Measurements from ENCODE around the gene SLC13A3.

Gene SLC13A3

DNA sequence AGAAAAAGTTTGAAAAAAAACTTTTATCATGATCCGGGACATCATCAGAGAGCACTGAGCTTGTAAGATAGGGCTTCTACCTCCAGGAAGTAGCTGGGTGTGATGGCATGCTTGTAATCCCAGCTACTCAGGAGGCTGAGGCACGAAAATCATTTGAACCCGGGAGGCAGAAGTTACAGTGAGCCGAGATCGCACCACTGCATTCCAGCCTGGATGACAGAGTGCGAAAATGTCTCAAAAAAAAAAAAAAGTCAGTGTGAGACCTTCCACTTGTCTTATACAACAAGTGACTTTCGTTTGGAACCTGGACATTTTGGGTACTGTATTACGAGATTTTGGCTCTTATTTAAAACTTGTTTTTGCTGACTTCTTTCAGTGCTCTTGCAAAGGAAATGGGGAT lies 5.9 kb upstream of the SLC13A3 start:
- no peak for DNase-seq (ENCODE audit: low read depth in 3 of 3, low spot score in 1 of 3)

DNA sequence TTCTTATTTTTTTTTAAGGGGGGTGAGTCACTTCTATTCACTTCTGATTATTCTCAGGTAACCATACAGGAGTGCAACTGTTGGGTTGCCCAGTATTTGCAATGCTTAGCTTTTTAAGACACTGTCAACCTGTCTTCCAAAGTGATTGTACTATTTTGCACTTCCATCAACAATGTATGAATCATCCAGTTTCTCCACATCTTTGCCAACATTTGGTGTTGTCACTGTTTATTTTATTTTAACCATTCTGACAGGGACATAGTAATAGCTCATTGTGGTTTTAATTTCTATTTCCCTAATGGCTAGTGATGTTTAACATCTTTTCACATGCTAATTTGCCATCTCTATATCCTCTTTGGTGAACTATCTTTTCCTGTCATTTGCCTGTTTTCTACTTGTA lies 1.4 kb upstream of the SLC13A3 start:
- no peak for DNase-seq (ENCODE audit: low read depth in 3 of 3, low spot score in 1 of 3)

DNA sequence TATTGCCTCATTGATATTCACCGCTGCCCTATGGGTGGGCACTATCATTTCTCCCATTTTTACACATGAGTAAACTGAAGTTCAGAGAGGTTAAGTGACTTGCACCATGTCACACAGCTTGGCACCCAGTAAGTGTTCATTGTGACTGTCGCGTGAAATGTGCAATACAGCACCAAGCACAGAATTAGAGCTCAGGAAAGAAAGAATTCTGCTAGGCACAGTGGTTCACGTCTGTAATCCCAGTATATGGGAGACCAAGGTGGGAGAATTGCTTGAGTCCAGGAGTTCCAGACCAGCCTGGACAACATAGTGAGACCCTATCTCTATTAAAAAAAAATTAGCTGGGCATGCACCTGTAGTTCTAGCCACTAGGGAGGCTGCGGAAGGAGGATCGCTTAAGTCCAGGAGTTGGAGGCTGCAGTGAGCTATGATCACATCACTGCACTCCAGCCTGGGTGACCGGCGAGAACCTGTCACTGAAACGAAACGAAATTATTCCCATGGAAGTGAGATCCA lies 626 bp downstream of the SLC13A3 start:
- DNase-seq (ENCODE audit: low read depth in 3 of 3, low spot score in 1 of 3): no peak

DNA sequence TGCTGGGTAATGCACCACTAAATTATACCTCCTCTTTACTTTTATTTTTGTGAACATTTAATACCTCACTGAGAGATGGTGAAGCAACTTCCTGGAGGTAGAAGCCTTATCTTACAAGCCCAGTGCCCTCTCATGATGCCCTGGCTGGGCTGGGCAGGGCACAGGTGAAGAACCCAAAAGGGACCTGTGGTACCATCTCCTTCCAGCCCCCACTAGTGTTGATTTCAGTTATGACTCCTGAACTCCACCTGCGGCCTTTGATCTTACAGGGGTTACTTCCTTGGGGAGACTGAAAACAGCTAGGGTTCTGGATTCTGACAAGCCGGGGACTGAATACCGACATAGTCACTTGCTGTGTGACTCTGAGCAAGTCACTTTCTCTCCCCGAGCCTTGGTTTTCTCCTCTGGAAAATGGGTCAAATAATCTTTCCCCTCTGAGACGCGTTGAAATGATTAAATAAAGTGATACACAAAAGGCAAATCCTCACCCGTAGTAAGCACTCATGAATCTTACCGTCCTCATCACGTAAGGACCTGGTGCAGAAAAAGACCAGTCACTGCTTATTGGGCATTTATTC lies 1.2 kb downstream of the SLC13A3 start:
- no peak for DNase-seq (ENCODE audit: low read depth in 3 of 3, low spot score in 1 of 3)

DNA sequence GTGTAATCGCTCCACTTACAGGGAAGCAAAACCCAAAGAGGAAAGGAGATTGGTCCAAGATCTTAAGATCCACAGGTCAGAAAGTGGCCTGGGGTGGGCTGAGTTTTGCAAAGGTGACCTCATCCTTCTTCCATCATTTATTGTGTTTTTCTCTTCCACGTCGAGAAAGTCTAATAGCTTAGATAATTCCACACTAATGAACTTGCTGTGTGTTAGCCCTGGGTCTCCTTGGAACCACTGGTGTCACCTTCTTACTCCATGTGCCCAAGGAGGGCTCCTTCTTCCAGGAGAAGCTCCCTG lies 1.7 kb downstream of the SLC13A3 start:
- DNase-seq (ENCODE audit: low read depth in 3 of 3, low spot score in 1 of 3): no peak

DNA sequence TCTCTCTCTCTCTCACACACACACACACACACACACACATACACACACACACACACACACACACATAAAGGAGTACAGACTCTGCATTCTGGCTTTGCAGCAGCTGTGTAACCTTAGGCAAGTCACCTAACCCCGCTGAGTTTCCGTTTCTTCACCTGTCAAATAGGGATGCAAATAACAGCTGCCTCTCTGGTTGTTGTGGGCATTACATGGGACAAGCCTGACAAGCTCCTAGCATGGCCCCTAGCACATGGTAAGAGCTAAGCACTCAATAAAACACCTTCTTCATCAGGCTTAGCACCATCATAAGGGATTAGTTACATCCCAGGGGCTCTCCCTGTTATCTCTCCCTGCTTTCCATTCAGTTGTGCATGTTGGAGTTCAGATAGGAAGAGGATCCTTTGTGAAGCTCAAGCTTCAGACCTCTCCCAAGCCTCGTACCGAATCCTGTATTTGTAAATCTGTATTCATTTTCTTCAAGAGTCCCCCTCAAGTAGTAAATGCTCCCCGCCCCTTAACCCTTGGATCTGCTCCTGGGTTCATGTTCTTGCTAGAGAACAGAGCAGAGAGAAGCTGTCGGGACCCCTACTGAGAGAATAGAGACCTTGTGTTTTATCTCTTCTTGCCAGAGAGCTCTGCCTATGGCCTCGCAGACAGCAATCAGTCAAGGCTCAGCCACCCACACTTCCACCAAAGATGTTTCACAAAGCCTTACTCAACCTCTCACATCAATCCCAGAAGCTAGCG lies 2.2 kb downstream of the SLC13A3 start:
- DNase-seq (ENCODE audit: low read depth in 3 of 3, low spot score in 1 of 3): no peak

DNA sequence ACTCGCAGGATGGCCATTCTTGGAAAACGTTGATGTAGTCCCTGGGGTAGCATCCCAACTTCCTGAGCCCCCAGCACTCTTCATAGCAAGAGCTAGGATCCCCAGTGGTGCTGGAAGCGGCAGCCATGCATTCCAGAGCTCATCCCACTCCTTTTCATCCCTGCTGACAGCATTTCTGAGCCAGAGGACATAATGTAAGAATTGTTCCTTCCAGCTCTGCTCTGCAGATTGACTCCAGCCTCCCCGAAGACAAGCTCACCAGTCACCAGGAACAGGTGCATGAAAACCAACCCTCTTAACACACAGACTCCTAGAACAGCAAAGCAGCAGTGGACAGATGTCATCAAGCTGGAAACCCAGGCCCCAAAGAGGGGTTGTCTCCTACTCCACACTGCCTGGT lies 3.8 kb downstream of the SLC13A3 start:
- no peak for DNase-seq (ENCODE audit: low read depth in 3 of 3, low spot score in 1 of 3)

DNA sequence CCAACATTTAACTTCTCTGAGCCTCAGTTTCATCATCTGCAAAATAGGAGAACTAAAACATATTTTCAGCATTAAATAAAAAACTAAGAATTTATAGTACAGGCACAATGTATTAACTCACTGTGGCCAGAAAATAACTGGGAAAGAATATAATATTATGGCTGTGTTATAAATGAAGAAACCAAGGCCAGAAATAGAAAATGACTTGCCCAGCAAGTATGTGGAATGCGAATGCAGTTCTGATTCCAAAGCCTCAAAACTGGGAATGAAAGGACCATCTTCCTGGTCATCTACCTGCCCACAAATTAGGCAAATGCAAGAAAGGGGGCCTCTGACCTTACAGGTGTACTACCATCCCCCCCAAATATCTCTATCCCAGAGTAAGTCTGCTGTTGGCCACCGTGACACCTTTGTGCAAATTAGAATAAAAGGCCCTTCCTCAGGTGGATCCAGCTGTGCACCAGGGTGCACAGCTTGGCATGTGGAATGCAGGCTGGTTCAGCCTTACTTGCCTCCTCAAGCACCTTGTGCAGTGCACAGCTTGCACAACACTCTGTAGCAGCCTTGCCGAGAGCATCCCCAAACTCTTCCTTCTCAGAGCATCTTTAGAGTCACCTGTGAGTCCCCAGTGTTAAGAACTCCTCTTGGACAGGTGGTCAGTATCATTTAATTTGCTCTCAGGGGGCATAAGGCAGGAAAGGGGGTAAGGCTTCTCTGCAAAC lies 4.4 kb downstream of the SLC13A3 start:
- no peak for DNase-seq (ENCODE audit: low read depth in 3 of 3, low spot score in 1 of 3)

DNA sequence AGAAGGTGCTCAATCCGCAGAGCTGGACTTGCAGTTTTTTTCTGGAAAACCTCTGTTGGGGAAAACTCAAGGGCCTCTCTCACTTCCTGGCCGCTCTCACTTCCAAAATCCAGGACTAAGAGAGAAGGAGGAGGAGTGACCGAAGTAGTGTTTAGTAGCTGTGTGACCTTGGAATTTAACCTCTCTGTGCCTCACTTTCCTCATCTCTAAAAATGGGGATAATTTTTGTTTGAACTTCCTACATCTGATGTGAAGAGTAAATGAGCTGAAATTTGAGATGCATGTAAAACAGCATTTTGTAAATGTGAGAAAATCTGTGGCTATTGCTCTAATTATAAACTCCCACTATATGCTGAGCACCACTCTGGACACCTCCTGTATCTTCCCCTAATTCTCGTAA lies 5.1 kb downstream of the SLC13A3 start:
- no peak for DNase-seq (ENCODE audit: low read depth in 3 of 3, low spot score in 1 of 3)

DNA sequence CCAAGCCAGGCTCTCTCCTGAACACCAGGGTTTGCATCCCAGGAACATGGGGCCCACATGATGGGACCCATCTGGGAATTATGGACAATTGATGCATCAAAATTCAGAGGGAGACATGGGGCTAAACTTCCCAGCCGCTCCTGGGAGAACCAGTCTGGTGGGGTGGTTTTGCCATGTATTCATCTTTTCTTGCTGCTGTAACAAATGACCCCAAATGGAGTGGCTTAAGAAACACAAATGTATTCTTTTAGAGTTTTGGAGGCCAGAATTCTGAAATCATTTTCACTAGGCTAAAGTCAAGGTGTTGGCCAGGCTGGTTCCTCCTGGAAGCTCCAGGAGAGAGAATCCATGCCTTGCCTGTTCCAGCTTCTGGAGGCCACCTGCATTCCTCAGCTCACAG lies 6.5 kb downstream of the SLC13A3 start:
- no peak for DNase-seq (ENCODE audit: low read depth in 3 of 3, low spot score in 1 of 3)

DNA sequence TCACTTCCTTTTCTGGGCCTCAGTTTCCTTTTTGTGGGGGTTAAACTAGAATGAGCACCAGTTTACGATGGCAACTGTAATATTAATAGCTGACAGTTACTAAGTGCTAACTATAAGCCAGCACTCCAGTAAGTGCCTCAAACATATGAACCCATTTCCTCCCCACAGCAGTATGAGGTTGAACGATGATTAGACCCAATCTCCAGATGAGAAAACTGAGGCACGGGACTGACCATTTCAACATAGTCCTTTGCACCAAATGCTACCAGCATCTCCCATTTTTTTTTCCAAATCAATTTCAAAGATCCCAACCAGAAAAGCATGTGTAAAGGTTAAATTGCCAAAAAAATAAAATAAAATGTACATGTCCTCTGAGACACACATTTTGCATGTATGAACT lies 7.1 kb downstream of the SLC13A3 start:
- DNase-seq (ENCODE audit: low read depth in 3 of 3, low spot score in 1 of 3): no peak

DNA sequence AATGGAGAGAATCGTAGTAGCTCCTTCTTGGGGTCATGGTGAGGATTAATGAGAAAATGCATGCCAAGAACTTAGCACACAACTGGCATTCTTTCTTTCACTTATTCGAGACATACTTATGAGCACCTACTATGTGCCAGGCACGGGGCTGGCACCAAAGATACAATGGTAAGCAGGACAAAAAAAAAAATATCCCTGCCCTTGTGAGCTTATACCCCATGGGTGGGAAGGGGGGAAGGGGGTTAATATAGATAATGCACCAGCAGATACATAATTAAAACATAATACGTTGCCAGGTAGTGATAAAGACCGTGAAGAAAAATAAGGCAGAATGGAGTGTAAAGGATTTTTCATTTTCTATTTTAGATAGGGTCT lies 8.3 kb downstream of the SLC13A3 start:
- no peak for DNase-seq (ENCODE audit: low read depth in 3 of 3, low spot score in 1 of 3)

DNA sequence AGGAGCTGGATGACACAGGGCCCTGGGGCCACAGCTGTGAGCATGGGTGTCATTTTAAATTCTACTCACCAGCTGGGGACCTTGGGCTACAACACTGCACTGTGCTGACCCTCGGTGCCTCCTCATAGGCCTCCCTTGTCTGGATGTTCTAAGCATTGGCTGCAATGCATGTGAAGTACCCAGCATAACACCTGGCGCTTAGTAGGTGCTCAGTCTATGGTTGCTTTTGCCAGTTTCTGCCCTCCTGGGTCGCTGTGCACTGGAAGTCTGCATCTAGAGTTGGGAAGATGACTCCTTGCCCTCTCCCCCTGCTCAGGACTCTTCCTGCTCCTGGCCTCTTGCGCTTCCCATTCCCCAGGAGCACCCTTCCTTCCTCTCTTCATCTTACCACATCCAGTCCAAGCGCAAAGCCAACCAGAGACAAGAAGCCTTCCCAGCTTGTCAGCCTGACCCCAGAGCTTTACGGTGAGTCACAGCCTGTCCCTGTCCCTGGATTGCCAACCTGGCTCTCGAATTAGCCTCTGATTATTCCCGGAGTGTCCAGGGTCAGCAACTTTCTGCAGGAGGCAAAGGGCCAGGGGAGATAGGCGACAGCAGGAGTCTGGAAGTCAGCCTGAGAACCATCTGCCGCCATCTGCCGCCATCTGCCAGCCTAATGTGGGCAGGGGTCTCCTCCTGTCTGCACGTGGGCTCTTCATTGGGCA lies 8.8 kb downstream of the SLC13A3 start:
- DNase-seq (ENCODE audit: low read depth in 3 of 3, low spot score in 1 of 3): no peak

DNA sequence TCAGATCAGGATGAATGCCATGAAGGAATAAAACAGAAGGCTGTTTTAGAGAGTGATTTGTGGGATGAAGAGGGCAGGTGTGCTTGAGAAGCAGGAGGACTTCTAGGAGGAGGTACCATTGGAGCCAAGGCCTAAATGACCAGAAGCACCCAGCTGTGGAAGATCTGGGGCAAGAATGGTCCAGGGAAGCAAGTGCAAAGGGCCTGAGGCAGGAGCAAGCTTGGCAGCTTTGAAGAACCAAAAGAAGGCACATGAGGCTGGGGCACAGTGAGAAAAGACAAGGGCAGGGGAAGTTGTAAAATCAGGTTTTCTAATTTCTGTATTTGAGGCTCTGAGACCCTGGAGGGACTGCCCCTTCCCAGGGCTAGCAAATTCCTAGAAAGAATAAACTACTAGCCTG lies 9.8 kb downstream of the SLC13A3 start:
- DNase-seq (ENCODE audit: low read depth in 3 of 3, low spot score in 1 of 3): no peak

DNA sequence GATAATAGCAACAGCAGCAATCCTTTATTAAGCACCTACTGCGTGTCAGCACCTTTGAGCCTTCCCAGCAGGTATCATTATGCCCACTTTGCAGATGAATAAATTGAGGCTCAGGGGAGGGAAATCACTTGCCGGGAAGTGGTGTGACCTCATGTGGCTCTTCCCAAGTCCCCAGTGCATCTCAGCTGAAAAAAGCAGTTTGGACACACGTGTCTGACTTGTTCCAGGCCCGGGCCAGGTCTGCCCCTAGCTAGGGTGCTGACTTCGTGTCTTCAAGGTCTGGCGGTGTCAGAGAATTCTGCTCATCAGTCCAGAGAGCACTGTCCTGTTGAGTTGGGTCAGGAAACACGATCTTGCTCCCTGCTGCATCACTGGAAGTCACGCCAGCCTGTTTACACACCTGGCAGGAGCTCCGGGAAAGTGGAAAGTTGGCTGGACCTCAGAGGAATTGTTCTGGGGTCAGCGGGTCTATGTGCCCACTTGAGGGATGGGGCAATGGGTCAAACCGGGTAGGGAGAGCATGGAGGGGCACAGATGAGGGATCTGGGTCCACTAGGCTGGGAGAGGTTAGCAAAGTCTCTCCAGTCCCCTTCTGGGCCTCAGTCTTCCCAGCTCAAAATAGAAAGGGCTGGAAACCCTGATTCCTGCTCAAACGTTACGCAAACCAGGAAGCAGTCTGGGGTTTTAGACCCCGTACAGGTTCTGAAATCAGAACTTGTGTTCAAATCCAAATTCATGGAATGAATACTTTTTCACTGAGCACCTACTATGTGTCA lies 10.5 kb downstream of the SLC13A3 start:
- no peak for DNase-seq (ENCODE audit: low read depth in 3 of 3, low spot score in 1 of 3)

DNA sequence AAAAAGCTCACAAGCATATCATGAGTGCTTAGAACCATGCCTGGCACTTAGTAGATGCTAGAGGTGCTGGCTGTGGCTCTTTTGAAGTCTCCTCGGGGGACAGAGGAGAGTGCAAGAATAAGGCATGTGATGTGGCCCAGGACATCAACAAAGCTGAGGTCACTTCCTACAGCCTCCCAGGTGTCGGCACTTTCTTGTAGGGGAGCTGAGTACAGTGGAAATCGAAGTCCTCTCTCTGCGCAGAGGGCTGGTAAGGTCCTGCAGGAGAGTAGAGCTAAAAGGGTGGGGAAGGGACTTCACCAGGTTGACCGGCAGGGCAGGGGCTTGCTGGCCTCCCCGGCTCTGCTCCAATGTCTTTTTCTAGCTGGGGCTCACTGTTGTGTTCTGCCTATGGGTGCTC lies 11.2 kb downstream of the SLC13A3 start:
- no peak for DNase-seq (ENCODE audit: low read depth in 3 of 3, low spot score in 1 of 3)

DNA sequence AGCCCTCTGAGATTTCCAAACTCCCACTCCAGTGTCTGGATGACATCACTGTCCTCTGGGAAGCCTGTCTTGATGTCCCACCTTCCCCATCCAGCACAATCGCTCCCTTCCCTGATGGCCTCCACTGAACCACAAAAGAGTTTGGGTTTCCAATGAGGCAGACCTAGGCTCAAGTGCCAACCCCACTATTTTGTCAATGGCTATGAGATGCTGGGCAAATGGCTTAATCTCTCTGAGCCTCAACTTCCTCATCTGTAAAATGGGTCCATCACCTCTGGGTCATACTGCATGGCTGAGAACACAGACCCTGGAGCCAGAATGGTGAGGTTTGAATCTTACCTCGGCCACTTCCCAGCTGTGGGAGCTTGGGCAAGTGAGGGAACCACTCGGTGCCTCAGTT lies 11.7 kb downstream of the SLC13A3 start:
- no peak for DNase-seq (ENCODE audit: low read depth in 3 of 3, low spot score in 1 of 3)

DNA sequence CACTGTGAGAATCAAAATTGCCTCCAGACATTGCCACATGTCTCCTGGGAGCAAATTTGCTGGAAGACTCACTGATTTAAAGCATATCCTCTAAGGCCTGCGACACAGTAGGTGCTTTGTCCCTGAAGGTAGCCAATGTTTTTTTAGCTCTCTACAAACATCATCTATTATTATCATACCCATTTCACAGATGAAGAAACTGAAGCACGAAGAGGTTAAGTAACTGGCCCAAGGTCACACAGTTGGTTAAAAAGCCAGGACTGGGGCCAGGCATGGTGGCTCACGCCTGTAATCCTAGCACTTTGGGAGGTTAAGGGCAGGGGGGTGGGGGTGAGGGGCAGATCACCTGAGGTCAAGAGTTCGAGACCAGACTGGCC lies 12.4 kb downstream of the SLC13A3 start:
- DNase-seq (ENCODE audit: low read depth in 3 of 3, low spot score in 1 of 3): no peak

DNA sequence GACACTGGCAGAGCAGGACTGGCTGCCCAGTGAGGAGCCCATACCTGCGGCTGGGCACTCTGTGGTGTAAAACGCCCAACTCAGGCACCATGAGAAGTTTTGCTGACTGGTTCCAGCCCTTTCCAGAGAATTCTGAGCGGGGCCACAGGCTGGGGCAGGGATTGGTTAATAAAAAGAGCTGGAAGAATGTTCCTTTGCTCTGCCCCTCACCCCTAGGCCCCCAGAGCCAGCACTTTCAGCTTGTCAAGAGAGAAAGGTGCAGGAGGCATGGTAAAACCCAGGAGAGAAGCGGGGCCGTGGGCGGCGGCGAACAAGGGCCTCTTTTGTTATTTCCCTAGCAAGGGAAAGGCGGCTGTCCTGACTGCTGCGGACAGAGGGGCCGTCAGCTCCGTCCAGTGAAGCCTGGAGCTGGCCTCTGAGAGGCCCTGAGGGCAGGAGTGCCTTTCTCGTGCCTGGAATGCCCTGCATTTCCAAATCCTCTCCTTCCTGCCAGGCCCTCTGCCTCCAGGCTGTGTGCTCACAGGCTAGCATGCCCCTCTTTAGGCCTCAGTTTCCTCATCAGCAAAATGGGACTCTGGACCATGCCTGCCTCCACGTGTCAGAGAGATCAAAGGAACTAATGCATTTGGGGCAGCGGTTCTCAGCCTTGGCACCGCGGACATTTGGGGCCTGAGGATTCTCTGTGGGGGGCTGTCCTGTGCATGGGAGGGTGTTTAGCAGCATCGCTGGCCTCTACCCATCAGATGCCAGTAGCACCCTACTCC lies 12.9 kb downstream of the SLC13A3 start:
- no peak for DNase-seq (ENCODE audit: low read depth in 3 of 3, low spot score in 1 of 3)

DNA sequence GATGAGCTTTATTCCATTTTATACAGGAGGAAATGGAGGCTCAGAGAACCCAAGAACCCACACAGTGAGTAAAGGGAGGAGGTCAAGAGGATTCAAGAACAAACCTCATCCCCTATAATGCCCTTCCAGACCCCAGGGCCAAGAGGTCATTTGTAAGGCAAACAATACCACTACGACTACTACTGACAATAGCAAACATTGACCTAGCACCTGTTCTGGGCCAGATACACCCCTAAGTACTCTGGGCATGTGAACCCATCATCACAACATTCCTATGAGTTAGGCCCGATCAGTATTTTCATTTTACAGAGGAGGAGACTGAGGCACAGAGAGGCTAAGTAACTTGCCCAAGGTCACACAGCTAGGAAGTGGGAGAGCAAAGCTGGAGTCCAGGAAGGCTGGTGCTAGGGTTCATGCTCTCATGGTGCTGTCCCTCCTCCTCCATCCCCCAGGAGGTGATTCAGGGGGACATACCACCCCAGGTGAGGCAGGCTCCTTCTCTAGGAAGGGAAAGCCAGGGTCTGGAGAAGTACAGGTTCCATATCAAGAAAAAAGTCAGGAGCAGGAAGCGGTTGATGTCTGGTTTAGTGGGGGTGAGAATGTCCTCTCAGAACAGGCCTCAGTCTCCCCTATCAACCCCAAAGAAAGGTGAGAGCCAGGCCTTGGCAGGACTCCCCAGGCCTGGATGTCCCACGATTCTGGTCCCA lies 13.7 kb downstream of the SLC13A3 start:
- no peak for DNase-seq (ENCODE audit: low read depth in 3 of 3, low spot score in 1 of 3)
